Mucosa of descending colon (tissue), 3 donors: Measurements from ENCODE around the gene CPN1. TPM values are rescaled to one million over a fixed set of nuclear protein-coding genes. Genes with fewer than 3 reads are reported as not detected.
"Not testable (repeated sequence)": the region's sequence is repeated elsewhere in the genome, so short reads cannot be mapped to it uniquely, and the experiment has no call there.

Experiments used
- ATAC-seq: fragments of 200-7000 bp; cut with Tn5 transposase; one replicate; pipeline ENCODE4 v1.9.1; 2020; ENCODE audit warnings: mild to moderate bottlenecking, moderate library complexity
- DNase-seq, 3 donors: peaks; one replicate each; pipeline ENCODE4 v3.0.0-alpha.2; 2020
- H3K36me3 ChIP-seq: fragments of 200-600 bp; one replicate; pipeline ENCODE4 v1.8.0; 2021; ENCODE audit warnings: low read depth, mild to moderate bottlenecking
- H3K4me1 ChIP-seq: fragments of 200-600 bp; one replicate; pipeline ENCODE4 v1.8.0; 2021; ENCODE audit warnings: low read depth, mild to moderate bottlenecking
- H3K4me3 ChIP-seq: fragments of 200-600 bp; one replicate; pipeline ENCODE4 v1.8.0; 2021; ENCODE audit warnings: mild to moderate bottlenecking
- H3K9me3 ChIP-seq: fragments of 200-600 bp; one replicate; pipeline ENCODE4 v1.8.0; 2021; ENCODE audit warnings: mild to moderate bottlenecking
- CTCF ChIP-seq: fragments of 200-600 bp; IDR thresholded peaks from one replicate; pipeline ENCODE4 v1.8.0; 2022; ENCODE audit warnings: antibody characterized with exemption, mild to moderate bottlenecking
- intact Hi-C, 2 donors: fragments of 100-400 bp; cut with DNase I in 1 of 2; cut with micrococcal nuclease in 1 of 2; formaldehyde crosslinking; loops; one replicate each; pipeline versions ENCODE4 v1.11.0 to v1.11.1; 2022; cut with DNase I, micrococcal nuclease
- total RNA-seq, 3 donors: library from RNA; stranded (reverse); fragmentation: NEBNext Ultra II Directional in 2 of 3; extraction: Animal tissue kit (Norgen Biotek cat#: 25700) in 2 of 3; gene quantifications; one replicate each; pipeline versions ENCODE4 v1.2.1 to v1.2.4, GENCODE V29; 2021 to 2023
- donor health status: DM: no; HTN: no; CAD: no; lungs with moderate emphysema.
- donor health status: DM: no; HTN: no; CAD: no.
- donor health status: DM: no; HTN: yes; CAD: no.

The CPN1 gene
- total RNA-seq, 3 donors from 2014 or later, result 0.14 TPM; not detected in 2

DNA sequence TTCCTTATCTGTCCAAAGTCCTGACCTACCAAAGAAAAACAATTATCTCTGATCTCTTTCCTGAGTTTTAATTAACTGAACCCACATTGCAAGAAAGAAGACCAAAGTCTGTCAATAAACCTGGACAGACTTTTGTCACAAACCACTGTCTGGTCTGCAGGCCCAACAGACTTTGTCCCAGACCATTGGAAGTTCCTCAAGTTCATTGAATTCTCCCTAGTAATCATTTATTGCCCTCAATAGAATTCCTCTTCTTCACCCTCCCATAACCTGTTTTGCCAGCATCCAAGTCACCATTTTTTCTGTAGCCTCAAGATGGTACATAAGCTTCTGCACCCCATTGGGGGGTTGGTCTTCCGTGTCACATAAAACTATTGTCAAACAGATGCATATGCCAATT, 68.0 kb downstream of the CPN1 start:
- H3K4me3 ChIP-seq, result no peak overlapping the region
- intact Hi-C loops, result no loop called here
- ATAC-seq, result no peak
- peaks cover 5% of the 10 kb centered on the region for H3K4me1 ChIP-seq
- no peaks in the 10 kb centered on the region for H3K9me3 ChIP-seq
- TF ChIP-seq CTCF, result no peak
- H3K36me3 ChIP-seq, result no peaks in the 10 kb centered on the region
- DNase-seq, result no peak

DNA sequence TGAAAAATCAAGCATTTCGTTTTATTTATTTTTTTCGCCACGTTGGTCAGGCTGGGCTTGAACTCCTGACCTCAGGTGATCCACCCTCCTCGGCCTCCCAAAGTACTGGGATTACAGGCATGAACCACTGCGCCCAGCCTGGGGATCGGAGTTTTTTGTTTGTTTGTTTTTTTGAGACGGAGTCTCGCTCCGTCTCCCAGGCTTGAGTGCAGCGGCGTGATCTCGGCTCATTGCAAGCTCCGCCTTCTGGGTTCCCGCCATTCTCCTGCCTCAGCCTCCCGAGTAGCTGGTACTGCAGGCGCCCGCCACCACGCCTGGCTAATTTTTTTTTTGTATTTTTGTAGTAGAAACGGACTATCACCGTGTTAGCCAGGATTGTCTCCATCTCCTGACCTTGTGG, 69.8 kb downstream of the CPN1 start:
- H3K4me1 ChIP-seq, ATAC-seq, H3K4me3 ChIP-seq, DNase-seq, H3K36me3 ChIP-seq, H3K9me3 ChIP-seq, intact Hi-C loops: not testable (repeated sequence)

DNA sequence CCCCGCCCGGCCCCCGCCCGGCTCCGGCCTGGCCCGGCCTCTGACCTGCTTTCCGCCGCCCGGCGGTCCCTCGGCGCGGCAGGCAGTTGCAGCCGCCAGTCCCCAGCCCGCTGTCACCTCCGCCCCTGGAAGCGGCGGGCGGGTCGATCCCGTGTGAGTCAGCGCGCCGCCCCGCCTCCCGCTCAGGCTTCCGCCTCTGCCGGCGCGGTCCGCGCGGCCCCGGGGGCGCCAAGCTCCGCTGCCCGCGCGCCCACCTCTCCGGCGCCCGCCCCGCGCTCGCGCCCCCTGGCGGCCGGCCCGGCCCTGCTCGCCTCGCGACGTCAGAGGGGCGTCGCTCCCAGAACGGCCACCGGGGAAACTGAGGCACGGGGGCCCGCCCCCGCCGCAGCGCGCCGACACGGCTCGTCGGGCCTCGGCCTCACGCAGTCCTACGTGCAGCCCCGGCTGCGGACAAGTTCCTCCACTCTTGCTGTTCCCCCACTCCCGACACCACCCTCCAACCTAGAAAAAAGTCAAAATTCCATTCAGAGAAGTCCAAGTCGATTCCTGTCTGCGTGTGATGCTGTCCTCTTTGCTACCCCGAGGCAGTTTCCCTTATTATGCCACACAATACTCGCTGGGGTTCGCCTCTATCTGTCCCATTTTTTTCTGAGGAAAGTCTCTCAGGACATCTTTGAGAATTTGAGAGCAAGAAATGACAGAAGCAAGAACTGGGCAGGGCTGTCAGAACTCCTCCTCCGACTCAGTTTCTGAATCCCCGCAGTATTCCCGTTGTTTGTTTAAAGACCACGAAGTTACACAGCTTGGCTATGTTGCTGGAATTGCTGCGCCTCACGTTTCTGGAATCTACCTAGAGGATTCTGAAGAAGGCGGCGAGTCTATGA, 71.6 kb downstream of the CPN1 start, which contains the start of gene DNMBP:
TSS of gene DNMBP (minus strand) at position 155 of the 884 bp plus-strand sequence. CDS start 37,823 bp downstream, outside the sequence.
- ATAC-seq (peak; percentile 94), DNase-seq (peak; percentile 85 to 89 (median 85))
- Histone ChIP-seq H3K36me3 (no peaks in the 10 kb centered on the region), H3K4me1 (peaks cover 11% of the 10 kb centered on the region), H3K9me3 (no peaks in the 10 kb centered on the region), H3K4me3 (peak within 1 kb of the TSS; percentile 37)
- TF ChIP-seq CTCF, result peak; percentile 55
- intact Hi-C loops, result no loop called here

DNA sequence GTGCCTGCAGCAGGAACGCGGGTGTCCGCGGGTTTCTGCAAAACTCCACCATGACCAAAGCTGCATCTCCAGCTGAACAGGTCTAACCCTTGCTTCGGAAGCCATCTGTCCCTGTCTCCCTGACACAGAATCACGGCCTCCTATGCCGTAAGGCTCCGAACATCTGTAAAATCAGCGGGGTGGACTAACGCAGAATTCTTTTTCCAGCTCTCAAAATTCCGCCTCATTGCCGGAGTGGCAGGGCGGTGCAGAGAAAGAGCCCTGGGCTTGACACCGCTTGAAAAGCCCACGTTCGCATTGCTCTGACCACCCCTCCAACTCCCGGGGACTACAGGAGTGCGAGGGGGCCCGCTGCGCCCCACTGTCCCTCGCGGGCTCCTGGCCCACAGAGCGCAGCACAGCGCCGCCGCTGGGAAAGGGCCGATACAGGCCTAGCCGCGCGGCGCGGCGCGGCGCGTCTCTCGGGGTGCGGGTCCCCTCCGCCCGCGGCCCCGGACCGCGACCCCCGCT, 72.3 kb downstream of the CPN1 start:
- peak in 1 of 3 donors; percentile 70 for DNase-seq
- no peaks in the 10 kb centered on the region for H3K9me3 ChIP-seq
- TF ChIP-seq CTCF, result no peak
- ATAC-seq, result peak; percentile 84
- no peaks in the 10 kb centered on the region for H3K36me3 ChIP-seq
- H3K4me3 ChIP-seq, result peak overlapping the region; percentile 37
- intact Hi-C loops, result no loop called here
- peaks cover 11% of the 10 kb centered on the region for H3K4me1 ChIP-seq

DNA sequence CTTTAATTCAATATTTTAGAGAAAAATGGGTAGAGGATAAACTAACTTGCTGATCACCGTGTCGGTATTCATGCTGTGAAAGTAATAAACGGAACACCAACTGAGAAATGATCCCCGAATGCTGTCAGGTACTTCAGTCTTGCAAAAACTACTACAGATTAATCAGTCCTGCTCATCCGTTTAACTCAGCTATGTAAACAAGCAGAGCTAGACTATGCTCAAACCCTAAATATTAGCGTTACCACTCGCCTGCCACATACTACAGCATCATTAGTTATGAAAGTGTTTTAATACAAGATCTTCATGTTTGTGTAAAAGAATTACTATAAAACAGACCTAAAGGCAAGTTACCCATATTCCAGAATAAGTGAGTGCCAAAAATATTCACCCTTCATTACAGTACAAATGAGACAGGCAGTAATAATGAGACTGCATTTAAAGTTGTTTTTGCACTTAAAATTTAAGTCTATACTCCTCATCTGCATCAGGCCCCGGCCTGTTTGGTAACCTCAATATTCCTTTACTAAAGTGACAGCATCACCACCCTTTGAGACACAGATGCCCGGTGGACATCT, 72.9 kb downstream of the CPN1 start:
- Histone ChIP-seq H3K9me3 (no peaks in the 10 kb centered on the region), H3K36me3 (no peaks in the 10 kb centered on the region), H3K4me1 (peaks cover 11% of the 10 kb centered on the region), H3K4me3 (peak overlapping the region; percentile 37)
- TF ChIP-seq CTCF, result no peak
- intact Hi-C loops, result no loop called here
- DNase-seq (no peak), ATAC-seq (no peak)

- intact Hi-C loops, result no loop called here
Observed at GRCh38 chr10:100008142-100008522, 73.5 kb downstream of the CPN1 start.

More at GRCh38 chr10:100008142-100008522, 73.5 kb downstream of the CPN1 start:
- DNase-seq, result no peak
- peaks cover 11% of the 10 kb centered on the region for H3K4me1 ChIP-seq
- H3K36me3 ChIP-seq, result no peaks in the 10 kb centered on the region
- H3K4me3 ChIP-seq, result no peak overlapping the region
- H3K9me3 ChIP-seq, result no peaks in the 10 kb centered on the region
- no peak for ATAC-seq
- TF ChIP-seq CTCF, result no peak
